ENCODE results near the gene GTF2IRD1.

GTF2IRD1 gene

DNA sequence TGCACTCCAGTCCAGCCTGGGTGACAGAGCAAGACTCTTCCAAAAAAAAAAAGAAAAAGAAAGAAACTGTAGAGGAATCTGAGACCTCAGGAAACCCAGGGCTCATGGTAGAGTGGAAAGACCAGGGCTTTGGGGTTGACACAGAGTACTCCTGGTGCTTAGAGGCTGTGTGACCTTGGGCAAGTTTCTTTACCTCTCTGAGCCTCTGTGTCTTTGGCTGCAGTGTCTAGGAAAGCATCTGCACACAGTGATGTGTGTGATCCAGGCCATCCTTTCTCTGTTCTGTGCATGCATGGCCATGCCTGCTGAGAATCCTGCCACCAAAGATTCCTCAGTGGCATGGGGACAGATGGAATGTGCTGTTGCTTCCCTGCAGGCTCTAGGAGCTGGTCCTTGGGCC is 132.1 kb downstream of the GTF2IRD1 start:
- Histone ChIP-seq H3K4me3 (ENCODE audit: insufficient read depth, low read depth, low read length, poor library complexity, severe bottlenecking) (no peak overlapping the region), H3K27ac (ENCODE audit: insufficient read depth, low read length, poor library complexity, severe bottlenecking) (no peak overlapping the region), H3K4me1 (ENCODE audit: control insufficient read depth, insufficient read depth, low read length, poor library complexity, severe bottlenecking) (no peaks in the 10 kb centered on the region), H3K9me3 (ENCODE audit: control insufficient read depth, low read length) (no peaks in the 10 kb centered on the region), H3K27me3 (replicated peaks; ENCODE audit: control insufficient read depth, insufficient read depth, low read length, poor library complexity, severe bottlenecking) (no peaks in the 10 kb centered on the region), H3K36me3 (ENCODE audit: control insufficient read depth, insufficient read depth, low read length) (no peaks in the 10 kb centered on the region)
- no peak for DNase-seq

DNA sequence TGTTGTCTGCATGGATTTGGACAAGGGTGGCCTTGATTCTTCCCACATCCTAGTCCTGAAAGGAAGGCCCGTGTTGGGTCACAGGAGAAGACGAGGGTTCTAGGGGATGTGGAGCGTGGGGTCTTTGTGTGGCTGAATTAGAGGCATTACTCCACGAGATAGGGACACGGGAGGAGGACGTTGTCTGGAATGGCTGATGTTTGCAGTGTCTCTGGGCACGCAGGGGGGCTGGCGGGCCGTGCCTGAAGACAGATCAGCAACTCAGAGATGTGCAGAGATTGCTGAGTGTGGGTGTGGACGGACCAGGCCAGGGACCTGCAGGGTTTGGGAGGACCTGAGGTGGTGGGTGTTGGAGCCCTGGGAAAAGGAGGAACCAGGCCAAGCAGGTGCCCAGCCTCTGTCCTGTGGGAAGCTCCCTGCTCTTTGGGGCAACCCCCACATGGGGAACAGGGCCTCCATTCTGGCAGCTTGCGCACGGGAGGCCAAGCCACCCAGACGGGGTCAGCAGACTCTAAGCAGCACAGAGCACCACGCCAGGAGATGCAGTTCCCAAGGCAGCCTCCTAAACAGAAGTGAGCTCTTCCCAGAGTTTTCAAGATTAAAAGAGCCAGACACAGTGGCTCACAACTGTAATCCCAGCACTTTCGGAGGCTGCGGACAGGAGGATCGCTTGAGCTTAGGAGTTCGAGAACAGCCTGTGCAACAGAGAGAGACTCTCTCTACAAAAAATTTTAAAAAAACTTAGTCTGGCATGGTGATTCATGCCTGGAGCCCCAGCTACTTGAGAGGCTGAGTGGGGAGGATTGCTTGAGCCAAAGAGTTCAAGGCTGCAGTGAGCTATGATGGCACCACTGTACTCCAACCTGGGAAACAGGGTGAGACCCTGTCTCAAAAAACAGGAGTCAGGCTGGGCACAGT is 132.8 kb downstream of the GTF2IRD1 start:
- no peak for DNase-seq
- no peak overlapping the region for H3K27ac ChIP-seq (ENCODE audit: insufficient read depth, low read length, poor library complexity, severe bottlenecking)

DNA sequence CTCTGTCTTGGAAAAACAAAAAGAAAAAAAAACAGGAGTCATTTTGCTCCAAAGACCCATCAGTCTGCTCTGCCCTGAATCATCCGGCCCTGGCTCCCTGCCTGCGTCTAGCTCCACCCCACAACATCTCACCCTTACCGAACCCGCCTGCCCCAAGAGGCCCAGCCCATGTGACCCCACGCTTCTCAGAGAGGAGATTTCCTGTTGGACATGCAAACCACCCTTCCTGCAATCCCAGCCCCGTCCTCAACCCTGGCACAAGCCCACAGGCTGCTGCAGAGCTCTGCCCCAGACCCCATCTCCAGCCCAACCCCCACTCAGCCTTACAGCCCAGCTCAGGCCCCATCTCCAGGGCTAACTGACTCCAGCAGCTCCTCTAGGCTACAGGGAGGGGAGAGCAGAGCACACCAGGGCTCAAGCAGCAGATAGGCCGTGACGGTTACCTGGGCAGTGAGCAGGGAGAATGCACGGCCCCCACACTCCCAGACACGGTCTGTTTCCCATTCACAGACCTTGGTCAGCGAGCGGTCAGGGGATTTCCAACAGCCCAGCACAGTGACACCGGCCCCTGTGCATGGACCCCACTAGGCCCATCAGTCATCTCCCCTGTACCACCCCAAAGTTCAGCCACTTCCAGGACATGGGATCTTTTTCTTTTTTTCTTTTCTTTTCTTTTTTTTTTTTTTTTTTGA is 133.9 kb downstream of the GTF2IRD1 start:
- H3K27me3 ChIP-seq (replicated peaks; ENCODE audit: control insufficient read depth, insufficient read depth, low read length, poor library complexity, severe bottlenecking), result no peaks in the 10 kb centered on the region
- no peak for DNase-seq
- no peaks in the 10 kb centered on the region for H3K36me3 ChIP-seq (ENCODE audit: control insufficient read depth, insufficient read depth, low read length)
- no peak overlapping the region for H3K27ac ChIP-seq (ENCODE audit: insufficient read depth, low read length, poor library complexity, severe bottlenecking)
- no peak overlapping the region for H3K4me3 ChIP-seq (ENCODE audit: insufficient read depth, low read depth, low read length, poor library complexity, severe bottlenecking)
- H3K9me3 ChIP-seq (ENCODE audit: control insufficient read depth, low read length), result no peaks in the 10 kb centered on the region
- H3K4me1 ChIP-seq (ENCODE audit: control insufficient read depth, insufficient read depth, low read length, poor library complexity, severe bottlenecking), result no peaks in the 10 kb centered on the region

More for the DNA sequence above, 132.8 kb downstream of the GTF2IRD1 start:
- no peaks in the 10 kb centered on the region for H3K9me3 ChIP-seq (ENCODE audit: control insufficient read depth, low read length)
- no peak overlapping the region for H3K4me3 ChIP-seq (ENCODE audit: insufficient read depth, low read depth, low read length, poor library complexity, severe bottlenecking)
- H3K27me3 ChIP-seq (replicated peaks; ENCODE audit: control insufficient read depth, insufficient read depth, low read length, poor library complexity, severe bottlenecking), result no peaks in the 10 kb centered on the region
- no peaks in the 10 kb centered on the region for H3K4me1 ChIP-seq (ENCODE audit: control insufficient read depth, insufficient read depth, low read length, poor library complexity, severe bottlenecking)
- no peaks in the 10 kb centered on the region for H3K36me3 ChIP-seq (ENCODE audit: control insufficient read depth, insufficient read depth, low read length)

DNA sequence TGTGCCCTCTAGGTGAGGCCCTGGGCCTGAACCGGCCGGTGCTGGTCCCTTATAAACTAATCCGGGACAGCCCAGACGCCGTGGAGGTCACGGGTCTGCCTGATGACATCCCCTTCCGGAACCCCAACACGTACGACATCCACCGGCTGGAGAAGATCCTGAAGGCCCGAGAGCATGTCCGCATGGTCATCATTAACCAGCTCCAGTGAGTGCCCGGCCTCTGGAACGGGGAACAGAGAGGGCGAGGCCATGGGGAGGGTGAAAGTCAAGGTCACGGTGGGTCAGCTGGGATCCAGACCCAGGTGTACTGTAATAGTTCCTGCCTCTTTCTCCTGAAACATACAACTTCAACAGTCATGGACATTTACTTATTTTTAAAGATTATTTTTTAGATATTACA is 137.1 kb downstream of the GTF2IRD1 start:
- Histone ChIP-seq H3K4me1 (ENCODE audit: control insufficient read depth, insufficient read depth, low read length, poor library complexity, severe bottlenecking) (no peaks in the 10 kb centered on the region), H3K36me3 (ENCODE audit: control insufficient read depth, insufficient read depth, low read length) (no peaks in the 10 kb centered on the region), H3K9me3 (ENCODE audit: control insufficient read depth, low read length) (no peaks in the 10 kb centered on the region), H3K27ac (ENCODE audit: insufficient read depth, low read length, poor library complexity, severe bottlenecking) (no peak overlapping the region), H3K4me3 (ENCODE audit: insufficient read depth, low read depth, low read length, poor library complexity, severe bottlenecking) (no peak overlapping the region), H3K27me3 (replicated peaks; ENCODE audit: control insufficient read depth, insufficient read depth, low read length, poor library complexity, severe bottlenecking) (no peaks in the 10 kb centered on the region)
- DNase-seq, result no peak

DNA sequence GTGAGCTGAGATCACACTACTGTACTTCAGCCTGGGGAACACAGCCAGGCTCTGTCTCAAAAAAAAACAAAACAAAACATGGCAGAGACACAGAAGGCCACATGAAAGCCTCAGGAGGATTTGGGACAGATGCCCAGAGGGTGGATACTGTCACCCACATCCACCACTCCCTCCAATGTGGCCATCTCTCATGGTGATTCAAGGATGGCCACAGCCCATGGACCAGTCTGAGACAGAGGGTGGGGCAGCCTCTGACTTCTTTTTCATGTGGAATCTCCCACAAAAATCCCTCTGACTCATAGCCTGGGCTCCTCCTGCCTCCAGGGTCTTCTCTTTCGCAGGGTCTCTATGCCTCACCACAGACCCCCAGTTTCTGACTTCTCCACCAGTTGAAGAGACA is 144.9 kb downstream of the GTF2IRD1 start:
- DNase-seq, result no peak
- Histone ChIP-seq H3K27me3 (replicated peaks; ENCODE audit: control insufficient read depth, insufficient read depth, low read length, poor library complexity, severe bottlenecking) (no peaks in the 10 kb centered on the region), H3K4me3 (ENCODE audit: insufficient read depth, low read depth, low read length, poor library complexity, severe bottlenecking) (no peak overlapping the region), H3K9me3 (ENCODE audit: control insufficient read depth, low read length) (no peaks in the 10 kb centered on the region), H3K27ac (ENCODE audit: insufficient read depth, low read length, poor library complexity, severe bottlenecking) (no peak overlapping the region), H3K36me3 (ENCODE audit: control insufficient read depth, insufficient read depth, low read length) (no peaks in the 10 kb centered on the region), H3K4me1 (ENCODE audit: control insufficient read depth, insufficient read depth, low read length, poor library complexity, severe bottlenecking) (no peaks in the 10 kb centered on the region)

DNA sequence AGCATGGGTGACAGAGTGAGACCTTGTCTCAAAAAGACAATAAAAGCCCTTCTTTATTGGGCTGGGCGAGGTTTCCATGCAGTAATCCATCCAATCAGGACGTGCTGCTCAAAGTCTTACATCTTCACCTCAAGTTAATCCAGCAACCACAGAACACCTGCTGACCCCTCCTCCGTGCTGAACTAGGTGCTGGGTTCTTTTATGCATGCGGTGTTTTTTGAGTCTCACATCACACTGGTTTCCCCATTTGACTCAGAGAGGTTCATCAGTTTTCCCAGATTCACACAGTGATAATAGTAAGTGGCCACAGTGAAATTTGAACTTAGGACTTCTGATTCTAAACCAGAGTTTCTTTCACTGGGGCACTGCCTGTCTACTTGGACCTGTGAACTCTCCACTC is 145.5 kb downstream of the GTF2IRD1 start:
- Histone ChIP-seq H3K27ac (ENCODE audit: insufficient read depth, low read length, poor library complexity, severe bottlenecking) (no peak overlapping the region), H3K4me1 (ENCODE audit: control insufficient read depth, insufficient read depth, low read length, poor library complexity, severe bottlenecking) (no peaks in the 10 kb centered on the region), H3K9me3 (ENCODE audit: control insufficient read depth, low read length) (no peaks in the 10 kb centered on the region), H3K36me3 (ENCODE audit: control insufficient read depth, insufficient read depth, low read length) (no peaks in the 10 kb centered on the region), H3K27me3 (replicated peaks; ENCODE audit: control insufficient read depth, insufficient read depth, low read length, poor library complexity, severe bottlenecking) (no peaks in the 10 kb centered on the region), H3K4me3 (ENCODE audit: insufficient read depth, low read depth, low read length, poor library complexity, severe bottlenecking) (no peak overlapping the region)
- no peak for DNase-seq

DNA sequence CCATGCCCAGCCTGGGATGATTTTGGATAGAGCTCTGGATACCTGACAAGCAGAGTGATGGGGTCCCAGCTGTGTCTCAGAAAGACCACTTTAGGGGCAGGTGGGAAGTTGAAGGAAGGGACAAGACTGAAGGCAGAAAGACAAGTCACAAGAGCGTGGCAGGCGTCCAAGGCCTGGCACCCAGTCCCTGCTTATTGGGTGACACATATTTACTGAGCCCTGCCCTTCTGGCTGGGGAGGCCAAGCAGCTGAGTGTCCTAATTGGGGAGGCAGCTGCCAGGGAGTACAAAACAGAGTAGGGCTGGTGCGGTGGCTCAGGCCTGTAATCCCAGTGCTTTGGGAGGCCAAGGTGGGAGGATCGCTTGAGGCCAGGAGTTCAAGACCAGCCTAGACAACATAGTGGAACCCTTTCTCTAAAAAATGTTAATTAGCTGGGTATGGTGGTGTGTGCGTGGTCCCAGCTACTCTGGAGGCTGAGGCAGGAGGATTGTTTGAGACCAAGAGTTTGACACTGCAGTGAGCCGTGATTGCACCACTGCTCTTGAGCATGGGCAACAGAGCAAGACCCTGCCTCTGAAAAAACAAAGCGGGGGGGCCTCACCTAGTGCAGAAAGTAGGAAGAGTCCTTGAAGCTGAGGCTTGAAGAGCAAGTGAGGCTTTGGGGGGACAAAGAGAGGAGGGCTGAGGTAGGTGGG is 150.8 kb downstream of the GTF2IRD1 start:
- Histone ChIP-seq H3K4me3 (ENCODE audit: insufficient read depth, low read depth, low read length, poor library complexity, severe bottlenecking) (no peak overlapping the region), H3K36me3 (ENCODE audit: control insufficient read depth, insufficient read depth, low read length) (no peaks in the 10 kb centered on the region), H3K4me1 (ENCODE audit: control insufficient read depth, insufficient read depth, low read length, poor library complexity, severe bottlenecking) (peaks cover 4% of the 10 kb centered on the region), H3K9me3 (ENCODE audit: control insufficient read depth, low read length) (no peaks in the 10 kb centered on the region), H3K27ac (ENCODE audit: insufficient read depth, low read length, poor library complexity, severe bottlenecking) (no peak overlapping the region), H3K27me3 (replicated peaks; ENCODE audit: control insufficient read depth, insufficient read depth, low read length, poor library complexity, severe bottlenecking) (no peaks in the 10 kb centered on the region)
- DNase-seq, result no peak

DNA sequence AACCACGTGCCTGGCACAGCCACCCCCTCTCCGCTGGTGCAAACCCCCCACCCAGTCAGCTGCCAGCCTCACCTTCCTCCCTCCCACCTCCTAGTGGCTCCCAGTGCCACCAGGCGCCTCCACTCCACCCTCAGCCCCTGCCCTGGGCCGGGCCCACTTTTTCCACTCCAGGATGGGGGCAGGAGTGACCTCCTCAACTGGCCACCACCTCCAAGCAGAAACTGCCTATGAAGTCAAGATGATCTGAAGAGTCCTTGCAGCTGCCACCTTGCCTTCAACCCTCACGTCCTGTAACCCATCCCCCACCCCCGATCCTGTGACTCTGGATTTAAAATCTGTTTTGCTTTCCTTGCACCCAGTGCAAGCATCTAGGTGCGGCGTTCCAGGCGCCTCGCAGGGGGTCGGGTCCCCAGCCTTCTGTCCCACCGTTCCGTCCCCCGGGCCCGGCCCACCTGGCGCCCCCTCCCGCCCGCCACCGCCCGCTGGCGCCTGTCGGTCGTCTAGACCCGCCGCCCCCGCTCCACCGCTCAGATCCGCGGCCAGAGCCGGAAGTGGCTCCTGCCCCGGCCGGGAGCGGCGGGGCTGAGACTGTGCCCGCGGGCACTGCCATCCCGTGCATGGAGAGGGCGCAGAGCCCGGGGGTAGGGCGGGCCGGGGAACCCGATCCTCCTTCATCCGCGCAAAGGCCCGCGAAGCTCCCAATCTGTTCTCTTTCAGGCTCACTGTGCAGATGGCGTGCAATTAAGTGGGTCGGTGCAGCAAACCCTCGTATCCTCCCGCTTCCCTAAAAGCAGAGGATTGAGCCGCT is 152.6 kb downstream of the GTF2IRD1 start:
- peak in 1 of 3 donors; percentile 4 for DNase-seq
- no peaks in the 10 kb centered on the region for H3K36me3 ChIP-seq (ENCODE audit: control insufficient read depth, insufficient read depth, low read length)
- no peaks in the 10 kb centered on the region for H3K9me3 ChIP-seq (ENCODE audit: control insufficient read depth, low read length)
- peak overlapping the region; percentile 62 for H3K4me3 ChIP-seq (ENCODE audit: insufficient read depth, low read depth, low read length, poor library complexity, severe bottlenecking)
- no peak overlapping the region for H3K27ac ChIP-seq (ENCODE audit: insufficient read depth, low read length, poor library complexity, severe bottlenecking)
- H3K4me1 ChIP-seq (ENCODE audit: control insufficient read depth, insufficient read depth, low read length, poor library complexity, severe bottlenecking), result peaks cover 4% of the 10 kb centered on the region
- no peaks in the 10 kb centered on the region for H3K27me3 ChIP-seq (replicated peaks; ENCODE audit: control insufficient read depth, insufficient read depth, low read length, poor library complexity, severe bottlenecking)

DNA sequence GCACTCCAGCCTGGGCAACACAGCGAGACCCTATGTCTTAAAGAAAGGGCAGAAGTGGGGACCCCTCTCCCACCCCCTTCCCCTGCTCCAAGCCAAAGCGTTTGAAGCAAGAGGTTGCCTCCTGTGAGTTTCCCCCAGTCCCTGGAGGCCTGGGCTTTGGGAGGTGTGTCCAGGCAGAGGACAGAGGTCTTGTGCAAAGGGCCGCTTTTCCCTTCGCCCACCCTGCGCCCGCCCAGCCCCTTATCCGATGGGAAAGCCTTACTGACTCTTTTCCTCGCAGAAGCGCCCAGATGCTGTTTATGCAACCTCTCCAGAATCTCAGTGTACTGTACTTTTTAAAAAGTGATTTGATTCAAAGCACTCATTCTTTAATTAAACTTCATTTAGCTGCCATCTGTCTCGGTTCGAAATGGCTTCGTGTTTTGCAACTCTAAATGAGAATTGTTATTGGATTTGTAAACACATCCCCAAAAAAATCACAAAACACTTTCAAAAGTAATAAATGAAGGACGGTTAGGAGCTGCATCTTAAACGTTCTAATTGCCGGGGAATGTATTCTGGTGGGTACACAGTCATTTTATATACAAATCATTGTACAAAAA is 153.3 kb downstream of the GTF2IRD1 start:
- Histone ChIP-seq H3K4me1 (ENCODE audit: control insufficient read depth, insufficient read depth, low read length, poor library complexity, severe bottlenecking) (peaks cover 4% of the 10 kb centered on the region), H3K4me3 (ENCODE audit: insufficient read depth, low read depth, low read length, poor library complexity, severe bottlenecking) (peak overlapping the region; percentile 62), H3K36me3 (ENCODE audit: control insufficient read depth, insufficient read depth, low read length) (no peaks in the 10 kb centered on the region), H3K27me3 (replicated peaks; ENCODE audit: control insufficient read depth, insufficient read depth, low read length, poor library complexity, severe bottlenecking) (no peaks in the 10 kb centered on the region), H3K27ac (ENCODE audit: insufficient read depth, low read length, poor library complexity, severe bottlenecking) (no peak overlapping the region), H3K9me3 (ENCODE audit: control insufficient read depth, low read length) (no peaks in the 10 kb centered on the region)
- no peak for DNase-seq
